Erythroblast (primary cell): ENCODE results near the gene COL4A4.

ENCODE experiments used
- GATA1 ChIP-seq: IDR thresholded peaks from 2 replicates; pipeline ENCODE4 v1.6.1; 2011; ENCODE audit warnings: low read depth, mild to moderate bottlenecking, control low read depth, low read length, moderate library complexity
- POLR2A ChIP-seq: IDR thresholded peaks from 2 replicates; pipeline ENCODE4 v1.6.1; 2011; ENCODE audit warnings: mild to moderate bottlenecking, low read length

DNA sequence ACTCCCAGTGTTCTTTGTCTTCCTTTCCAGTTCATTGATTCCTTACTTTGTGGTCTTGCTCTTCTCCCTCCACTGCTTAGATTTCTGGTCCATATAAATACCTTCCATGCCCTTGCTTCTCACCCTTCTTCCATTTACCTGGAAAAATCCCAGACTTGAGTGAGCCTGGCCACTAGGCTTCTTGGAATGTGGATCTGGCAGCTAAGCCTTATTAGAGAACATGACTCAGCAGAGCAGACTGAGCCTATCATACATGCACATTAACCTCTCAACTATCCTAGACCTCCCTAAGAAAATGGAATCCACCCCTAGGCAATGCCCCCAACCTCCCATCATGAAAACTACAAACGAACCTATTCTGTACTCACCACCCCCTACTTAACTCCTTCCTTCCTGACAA, 200.5 kb downstream of the COL4A4 start:
- TF ChIP-seq POLR2A = no peak
- no peak for TF ChIP-seq GATA1
